Gastrocnemius medialis (tissue), 4 donors: ENCODE measurements around the gene ANO6. TPM values are rescaled to one million over a fixed set of nuclear protein-coding genes. Genes with fewer than 3 reads are reported as not detected.

Experiments used
- ATAC-seq, 2 donors: fragments of 150-250 bp; one replicate each; pipeline ENCODE4 v1.9.1; 2016
- DNase-seq, 2 donors: peaks; one replicate each; pipeline ENCODE4 v3.0.0-alpha.2; 2019
- H3K27ac ChIP-seq, 4 donors: fragments of 200-600 bp; sonication (generic); 1 replicate in 1 of 4; 2 replicates in 3 of 4; pipeline ENCODE4 v1.5.1; 2016 to 2018; ENCODE audit warnings: mild to moderate bottlenecking in 2 of 4, moderate library complexity in 1 of 4
- H3K27me3 ChIP-seq, 3 donors: fragments of 200-600 bp; sonication (generic) in 2 of 3; 1 replicate in 1 of 3; 2 replicates in 2 of 3; pipeline versions ENCODE4 v1.5.1 to v1.6.0; 2016 to 2019; ENCODE audit warnings: mild to moderate bottlenecking in 1 of 3, moderate library complexity in 1 of 3
- H3K36me3 ChIP-seq, 2 donors: fragments of 200-600 bp; sonication (generic) in 1 of 2; one replicate each; pipeline ENCODE4 v1.5.1; 2017 to 2018
- H3K4me1 ChIP-seq, 2 donors: fragments of 200-600 bp; sonication (generic) in 1 of 2; one replicate each; pipeline ENCODE4 v1.5.1; 2016 to 2017; ENCODE audit warnings: mild to moderate bottlenecking in 2 of 2
- H3K4me3 ChIP-seq, 4 donors: fragments of 200-600 bp; sonication (generic) in 3 of 4; 1 replicate in 1 of 4; 2 replicates in 3 of 4; pipeline ENCODE4 v1.5.1; 2016 to 2019; ENCODE audit warnings: mild to moderate bottlenecking in 2 of 4
- H3K9me3 ChIP-seq, 3 donors: fragments of 200-600 bp; sonication (generic) in 2 of 3; 1 replicate in 1 of 3; 2 replicates in 2 of 3; pipeline ENCODE4 v1.5.1; 2016 to 2019
- POLR2A ChIP-seq, 2 donors: fragments of 450-650 bp; IDR thresholded peaks; one replicate each; pipeline ENCODE4 v1.6.1; 2017; ENCODE audit warnings: antibody characterized with exemption in 2 of 2, mild to moderate bottlenecking in 2 of 2, moderate library complexity in 2 of 2
- in situ Hi-C, 4 donors: fragments of 200-750 bp; cut with MboI; loops; one replicate each; pipeline versions ENCODE4 v1.15.0 to v1.8.0; 2017; ENCODE audit warnings: low sequenced_read_pairs in 4 of 4
- intact Hi-C: fragments of 100-400 bp; cut with DNase I; formaldehyde crosslinking; loops from one replicate; pipeline ENCODE4 v1.15.1; 2023; ENCODE audit warnings: low total_unique reads
- total RNA-seq, 4 donors: library from RNA; depleted of rRNA; stranded (reverse); fragments of >200 nt; gene quantifications; one replicate each; pipeline versions ENCODE4 v1.1.0 to v1.2.3, GENCODE V29; 2016
- TF ChIP-seq, protein P1 (sequence below), 5 experiments: fragments of 450-650 bp in 3 of 5; fragments of 200-600 bp in 2 of 5; sonication (generic) in 2 of 5; IDR thresholded peaks in 4 of 5; conservative IDR thresholded peaks in 1 of 5; 1 replicate in 4 of 5; 2 replicates in 1 of 5; pipeline ENCODE4 v1.5.1; 2016 to 2019; ENCODE audit warnings: antibody characterized with exemption in 5 of 5, mild to moderate bottlenecking in 3 of 5, moderate library complexity in 3 of 5

Gene ANO6
- total RNA-seq, 4 donors from 2014 or later = 75.4 to 100 (median 91.8) TPM

GRCh38 chr12:45178771-45179170 lies 37.1 kb upstream of the ANO6 start:
- Histone ChIP-seq H3K27me3 (no peaks in the 10 kb centered on the region), H3K9me3 (peaks cover 0 to 14% (median 4%) of the 10 kb centered on the region in 3 donors), H3K4me1 (no peaks in the 10 kb centered on the region), H3K4me3 (no peak overlapping the region), H3K27ac (no peak overlapping the region), H3K36me3 (no peaks in the 10 kb centered on the region)
- in situ Hi-C loops (no loop called here), intact Hi-C loops (no loop called here)
- ATAC-seq (no peak), DNase-seq (no peak)
- TF ChIP-seq, protein P1, sequence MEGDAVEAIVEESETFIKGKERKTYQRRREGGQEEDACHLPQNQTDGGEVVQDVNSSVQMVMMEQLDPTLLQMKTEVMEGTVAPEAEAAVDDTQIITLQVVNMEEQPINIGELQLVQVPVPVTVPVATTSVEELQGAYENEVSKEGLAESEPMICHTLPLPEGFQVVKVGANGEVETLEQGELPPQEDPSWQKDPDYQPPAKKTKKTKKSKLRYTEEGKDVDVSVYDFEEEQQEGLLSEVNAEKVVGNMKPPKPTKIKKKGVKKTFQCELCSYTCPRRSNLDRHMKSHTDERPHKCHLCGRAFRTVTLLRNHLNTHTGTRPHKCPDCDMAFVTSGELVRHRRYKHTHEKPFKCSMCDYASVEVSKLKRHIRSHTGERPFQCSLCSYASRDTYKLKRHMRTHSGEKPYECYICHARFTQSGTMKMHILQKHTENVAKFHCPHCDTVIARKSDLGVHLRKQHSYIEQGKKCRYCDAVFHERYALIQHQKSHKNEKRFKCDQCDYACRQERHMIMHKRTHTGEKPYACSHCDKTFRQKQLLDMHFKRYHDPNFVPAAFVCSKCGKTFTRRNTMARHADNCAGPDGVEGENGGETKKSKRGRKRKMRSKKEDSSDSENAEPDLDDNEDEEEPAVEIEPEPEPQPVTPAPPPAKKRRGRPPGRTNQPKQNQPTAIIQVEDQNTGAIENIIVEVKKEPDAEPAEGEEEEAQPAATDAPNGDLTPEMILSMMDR (IDR thresholded peaks at IDR 0.05 in 4 of 5, conservative IDR thresholded peaks at IDR 0.05 in 1 of 5) = no peak
- no peak for TF ChIP-seq POLR2A (IDR thresholded peaks at IDR 0.05)

- no peaks in the 10 kb centered on the region for H3K36me3 ChIP-seq
- peaks cover 0 to 14% (median 4%) of the 10 kb centered on the region in 3 donors for H3K9me3 ChIP-seq
- TF ChIP-seq, protein P1 (IDR thresholded peaks at IDR 0.05 in 4 of 5, conservative IDR thresholded peaks at IDR 0.05 in 1 of 5) = no peak
- H3K4me1 ChIP-seq = peaks cover 0 to 7% of the 10 kb centered on the region in 2 donors
- H3K27ac ChIP-seq = no peak overlapping the region
- in situ Hi-C loops = no loop called here
- H3K4me3 ChIP-seq = no peak overlapping the region
- no peaks in the 10 kb centered on the region for H3K27me3 ChIP-seq
- intact Hi-C loops = loop anchor here (5.0 kb wide), 1 partner anchor 205 kb away; no protein-coding TSS in a partner anchor
- DNase-seq = no peak
- no peak for ATAC-seq
These were observed 33.4 kb upstream of the ANO6 start for GRCh38 chr12:45182511-45182910.

DNA sequence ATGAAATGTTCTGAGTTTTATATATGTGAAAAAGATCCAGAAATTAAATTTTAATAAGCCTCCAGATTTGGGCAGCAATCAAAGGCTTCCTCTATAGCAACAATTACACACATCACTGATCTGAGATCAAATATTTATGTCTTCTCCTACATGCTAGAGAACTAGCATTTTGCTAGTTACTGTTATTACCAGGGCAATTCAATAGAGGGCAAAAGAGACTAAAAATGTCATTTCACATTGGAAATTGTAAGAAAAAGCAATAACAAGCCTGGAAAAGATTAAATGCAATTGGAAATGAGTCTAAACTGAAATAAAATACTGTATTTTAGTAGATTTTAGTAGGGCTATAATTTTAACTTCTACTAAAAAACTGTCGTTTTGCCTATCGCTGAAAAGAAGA lies 32.6 kb upstream of the ANO6 start:
- peaks cover 0 to 7% of the 10 kb centered on the region in 2 donors for H3K4me1 ChIP-seq
- ATAC-seq = no peak
- intact Hi-C loops (loop anchor here (5.0 kb wide), 1 partner anchor 204 kb away; no protein-coding TSS in a partner anchor), in situ Hi-C loops (no loop called here)
- H3K27me3 ChIP-seq = no peaks in the 10 kb centered on the region
- no peaks in the 10 kb centered on the region for H3K36me3 ChIP-seq
- no peak for DNase-seq
- H3K27ac ChIP-seq = no peak overlapping the region
- H3K4me3 ChIP-seq = no peak overlapping the region
- H3K9me3 ChIP-seq = peaks cover 0 to 11% (median 4%) of the 10 kb centered on the region in 3 donors
- no peak for TF ChIP-seq POLR2A (IDR thresholded peaks at IDR 0.05)
- TF ChIP-seq, protein P1 (IDR thresholded peaks at IDR 0.05 in 4 of 5, conservative IDR thresholded peaks at IDR 0.05 in 1 of 5) = peak in 2 of 5 experiments; percentile 25 to 29

GRCh38 chr12:45184147-45184963 lies 31.5 kb upstream of the ANO6 start:
- Histone ChIP-seq H3K4me1 (peaks cover 0 to 7% of the 10 kb centered on the region in 2 donors), H3K27ac (no peak overlapping the region), H3K27me3 (no peaks in the 10 kb centered on the region), H3K36me3 (no peaks in the 10 kb centered on the region), H3K4me3 (no peak overlapping the region), H3K9me3 (peaks cover 0 to under 1% (median 0%) of the 10 kb centered on the region in 3 donors)
- no peak for DNase-seq
- in situ Hi-C loops (no loop called here), intact Hi-C loops (loop anchor here (5.0 kb wide), 1 partner anchor 203 kb away; no protein-coding TSS in a partner anchor)
- TF ChIP-seq, protein P1 (IDR thresholded peaks at IDR 0.05 in 4 of 5, conservative IDR thresholded peaks at IDR 0.05 in 1 of 5) = no peak
- no peak for TF ChIP-seq POLR2A (IDR thresholded peaks at IDR 0.05)
- no peak for ATAC-seq
